HG02885 (cell line): ENCODE results near the gene CNKSR3.
A peak's percentile ranks its signal among the peaks of the same experiment; 100 is the strongest.

Experiments
- ATAC-seq: cut with Tn5 transposase; IDR thresholded peaks from one replicate; pipeline ENCODE4 v1.9.1; 2021; ENCODE audit warnings: mild to moderate bottlenecking; ENCODE audit not compliant: unreplicated experiment, poor library complexity

The CNKSR3 gene

GRCh38 chr6:154361476-154361875 lies 149.0 kb downstream of the CNKSR3 start:
- no peak for ATAC-seq

- ATAC-seq = no peak
Observed at GRCh38 chr6:154360476-154360875, 150.0 kb downstream of the CNKSR3 start.

- ATAC-seq = no peak
Observed at GRCh38 chr6:154359679-154360078, 150.8 kb downstream of the CNKSR3 start.

GRCh38 chr6:154359161-154359574 lies 151.3 kb downstream of the CNKSR3 start:
- no peak for ATAC-seq

- ATAC-seq = no peak
Observed at GRCh38 chr6:154358019-154358545, 152.4 kb downstream of the CNKSR3 start.

GRCh38 chr6:154356690-154357089 lies 153.8 kb downstream of the CNKSR3 start, which contains the start of gene IPCEF1:
Gene IPCEF1, minus strand, starts transcription at chr6:154356803. Its CDS starts 90,856 bp downstream, at chr6:154265947.
- ATAC-seq = peak; percentile 17

GRCh38 chr6:154356113-154356512 lies 154.4 kb downstream of the CNKSR3 start:
- no peak for ATAC-seq

- no peak for ATAC-seq
Observed at GRCh38 chr6:154354265-154354777, 156.2 kb downstream of the CNKSR3 start.

GRCh38 chr6:154353626-154354025 lies 156.9 kb downstream of the CNKSR3 start:
- no peak for ATAC-seq

GRCh38 chr6:154352898-154353585 lies 157.4 kb downstream of the CNKSR3 start:
- peak; percentile 69 for ATAC-seq

GRCh38 chr6:154350293-154350692 lies 160.2 kb downstream of the CNKSR3 start:
- ATAC-seq = no peak

GRCh38 chr6:154347981-154348380 lies 162.5 kb downstream of the CNKSR3 start:
- no peak for ATAC-seq

- no peak for ATAC-seq
Observed at GRCh38 chr6:154345811-154346210, 164.7 kb downstream of the CNKSR3 start.

- ATAC-seq = no peak
Observed at GRCh38 chr6:154343473-154344308, 166.8 kb downstream of the CNKSR3 start.

- no peak for ATAC-seq
Observed at GRCh38 chr6:154341871-154342270, 168.6 kb downstream of the CNKSR3 start.

- ATAC-seq = no peak
Observed at GRCh38 chr6:154341336-154341735, 169.1 kb downstream of the CNKSR3 start.
